T-cell (primary cell): ENCODE data around the gene MSMB. TPM values are rescaled to one million over a fixed set of nuclear protein-coding genes. Genes with fewer than 3 reads are reported as not detected.
"Not testable (repeated sequence)": the region's sequence is repeated elsewhere in the genome, so short reads cannot be mapped to it uniquely, and the experiment has no call there.

Experiments
- ATAC-seq, 4 experiments: fragments of 200-7000 bp in 3 of 4; fragments of 150-1000 bp in 1 of 4; cut with Tn5 transposase; replicated peaks in 1 of 4; 1 replicate in 3 of 4; 2 replicates in 1 of 4; pipeline ENCODE4 v1.10.0; 2021; ENCODE audit warnings: moderate library complexity in 3 of 4, mild to moderate bottlenecking in 2 of 4, moderate number of reproducible peaks in 1 of 4
- CTCF ChIA-PET, 2 donors: fragments of 300-600 bp; sonication (Branson Sonifier 250); formaldehyde crosslinking; loops; one replicate each; lab custom pipeline; 2022; ENCODE audit warnings: antibody characterized with exemption in 2 of 2; lab: Charles Lee
- POLR2A ChIA-PET, 2 donors: fragments of 300-600 bp; sonication (Branson Sonifier 250); formaldehyde crosslinking; loops; one replicate each; lab custom pipeline; 2022; ENCODE audit warnings: antibody characterized with exemption in 2 of 2; lab: Charles Lee
- DNase-seq, 35 experiments: peaks; one replicate each; pipeline versions ENCODE4 v3.0.0 to v3.0.0-alpha.2; 2013 to 2023
- H3K27ac ChIP-seq: one replicate; pipeline ENCODE4 v1.5.1; 2013; ENCODE audit warnings: low read length
- H3K27me3 ChIP-seq, 2 experiments: replicated peaks in 1 of 2; 1 replicate in 1 of 2; 2 replicates in 1 of 2; pipeline versions ENCODE4 v1.6.1 to v1.7.0; 2013; ENCODE audit warnings: low read length in 1 of 2, mixed read lengths in 1 of 2; ENCODE audit not compliant: control insufficient read depth in 2 of 2, insufficient read depth in 2 of 2; ENCODE audit errors: extremely low read depth in 1 of 2
- H3K36me3 ChIP-seq, 2 donors: 1 replicate in 1 of 2; 2 replicates in 1 of 2; pipeline versions ENCODE4 v1.6.1 to v1.7.0; 2013; ENCODE audit warnings: low read length in 1 of 2; ENCODE audit not compliant: control insufficient read depth in 2 of 2, insufficient read depth in 1 of 2; ENCODE audit errors: extremely low read depth in 1 of 2
- H3K4me1 ChIP-seq, 2 experiments: 1 replicate in 1 of 2; 2 replicates in 1 of 2; pipeline versions ENCODE4 v1.6.1 to v1.7.0; 2013; ENCODE audit warnings: low read length in 2 of 2, mixed read lengths in 1 of 2; ENCODE audit not compliant: insufficient read depth in 2 of 2, control insufficient read depth in 1 of 2; ENCODE audit errors: extremely low read depth in 1 of 2
- H3K4me3 ChIP-seq, 2 donors: 1 replicate in 1 of 2; 2 replicates in 1 of 2; pipeline versions ENCODE4 v1.5.1 to v1.7.0; 2013; ENCODE audit warnings: mild to moderate bottlenecking in 2 of 2, low read length in 1 of 2, moderate library complexity in 1 of 2; ENCODE audit not compliant: control insufficient read depth in 1 of 2; ENCODE audit errors: extremely low read depth in 1 of 2
- H3K9me3 ChIP-seq: 2 replicates; pipeline ENCODE4 v1.7.0; 2013
- H3K27ac Mint-ChIP-seq, 2 donors: one replicate each; pipeline ENCODE4 v1.8.0; 2020 to 2021; ENCODE audit warnings: mild to moderate bottlenecking in 2 of 2, mixed read lengths in 2 of 2
- H3K27me3 Mint-ChIP-seq, 2 donors: one replicate each; pipeline ENCODE4 v1.8.0; 2021 to 2022; ENCODE audit warnings: mixed read lengths in 2 of 2
- H3K36me3 Mint-ChIP-seq: one replicate; pipeline ENCODE4 v1.8.0; 2021; ENCODE audit warnings: mixed read lengths
- H3K4me1 Mint-ChIP-seq, 3 donors: one replicate each; pipeline ENCODE4 v1.8.0; 2020 to 2022; ENCODE audit warnings: mixed read lengths in 3 of 3, mild to moderate bottlenecking in 1 of 3
- H3K4me3 Mint-ChIP-seq, 3 donors: one replicate each; pipeline ENCODE4 v1.8.0; 2020 to 2022; ENCODE audit warnings: mild to moderate bottlenecking in 3 of 3, mixed read lengths in 3 of 3, moderate library complexity in 3 of 3
- H3K9me3 Mint-ChIP-seq, 3 donors: one replicate each; pipeline ENCODE4 v1.8.0; 2020 to 2022; ENCODE audit warnings: mixed read lengths in 3 of 3
- WGBS: methylation state at CpG from one replicate; pipeline ENCODE4 v1.1.5; 2013; ENCODE audit warnings: missing lambda C conversion rate; ENCODE audit not compliant: insufficient coverage; 5-methylcytosine and 5-hydroxymethylcytosine counted together
- total RNA-seq, 35 experiments: library from RNA in 6 of 35; stranded (reverse) in 6 of 35; fragments of 120-200 nt in 1 of 35; gene quantifications; one replicate each; pipeline versions ENCODE4 v1.2.1 to v1.2.4 and lab custom pipeline; 2013 to 2026

The MSMB gene, protein sequence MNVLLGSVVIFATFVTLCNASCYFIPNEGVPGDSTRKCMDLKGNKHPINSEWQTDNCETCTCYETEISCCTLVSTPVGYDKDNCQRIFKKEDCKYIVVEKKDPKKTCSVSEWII
- not detected for total RNA-seq
- 0.29 TPM for total RNA-seq (2013)
- total RNA-seq (lab: John Stamatoyannopoulos, UW) = 0 to 0.06 (median 0) reads per million in 29 experiments

DNA sequence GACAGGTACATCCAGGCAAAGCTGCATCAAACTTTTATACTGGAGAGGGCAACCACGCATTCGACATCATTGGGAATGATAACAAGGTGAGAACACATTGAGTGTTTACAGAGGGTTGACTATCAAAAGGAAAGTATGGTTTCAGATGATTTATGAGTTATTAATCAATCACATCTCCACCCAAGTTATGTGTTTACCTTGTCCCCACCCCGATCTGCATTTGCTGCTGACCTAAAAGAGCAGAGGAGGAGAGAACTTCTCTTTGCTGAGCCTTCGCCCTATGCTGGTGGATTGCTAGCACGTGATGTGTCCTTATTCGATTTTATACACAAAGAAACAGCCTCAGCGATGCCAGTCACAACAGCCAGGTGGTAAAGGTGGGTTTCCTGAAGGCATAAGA is at the start of gene MSMB:
Gene MSMB, minus strand, starts transcription at position 9 of the 400 bp plus-strand sequence. CDS start 32 bp downstream, outside the sequence.
- no peak for ATAC-seq
- 83% methylated on average over 1 of the region's 7 CpGs for WGBS
- no peak within 1 kb of the TSS for H3K27ac Mint-ChIP-seq
- Histone ChIP-seq H3K9me3 (no peaks in the 10 kb centered on the region), H3K36me3 (no peaks in the 10 kb centered on the region), H3K4me3 (no peak within 1 kb of the TSS), H3K27me3 (peaks cover 0 to 7% of the 10 kb centered on the region in 2 experiments), H3K27ac (no peak within 1 kb of the TSS), H3K4me1 (no peaks in the 10 kb centered on the region)
- ChIA-PET CTCF (no interaction called here), POLR2A (no interaction called here)
- H3K36me3 Mint-ChIP-seq = no peaks in the 10 kb centered on the region
- no peaks in the 10 kb centered on the region for H3K9me3 Mint-ChIP-seq
- peaks cover 0 to 2% of the 10 kb centered on the region in 2 donors for H3K27me3 Mint-ChIP-seq
- H3K4me3 Mint-ChIP-seq = no peak within 1 kb of the TSS
- DNase-seq = no peak
- H3K4me1 Mint-ChIP-seq = no peaks in the 10 kb centered on the region

DNA sequence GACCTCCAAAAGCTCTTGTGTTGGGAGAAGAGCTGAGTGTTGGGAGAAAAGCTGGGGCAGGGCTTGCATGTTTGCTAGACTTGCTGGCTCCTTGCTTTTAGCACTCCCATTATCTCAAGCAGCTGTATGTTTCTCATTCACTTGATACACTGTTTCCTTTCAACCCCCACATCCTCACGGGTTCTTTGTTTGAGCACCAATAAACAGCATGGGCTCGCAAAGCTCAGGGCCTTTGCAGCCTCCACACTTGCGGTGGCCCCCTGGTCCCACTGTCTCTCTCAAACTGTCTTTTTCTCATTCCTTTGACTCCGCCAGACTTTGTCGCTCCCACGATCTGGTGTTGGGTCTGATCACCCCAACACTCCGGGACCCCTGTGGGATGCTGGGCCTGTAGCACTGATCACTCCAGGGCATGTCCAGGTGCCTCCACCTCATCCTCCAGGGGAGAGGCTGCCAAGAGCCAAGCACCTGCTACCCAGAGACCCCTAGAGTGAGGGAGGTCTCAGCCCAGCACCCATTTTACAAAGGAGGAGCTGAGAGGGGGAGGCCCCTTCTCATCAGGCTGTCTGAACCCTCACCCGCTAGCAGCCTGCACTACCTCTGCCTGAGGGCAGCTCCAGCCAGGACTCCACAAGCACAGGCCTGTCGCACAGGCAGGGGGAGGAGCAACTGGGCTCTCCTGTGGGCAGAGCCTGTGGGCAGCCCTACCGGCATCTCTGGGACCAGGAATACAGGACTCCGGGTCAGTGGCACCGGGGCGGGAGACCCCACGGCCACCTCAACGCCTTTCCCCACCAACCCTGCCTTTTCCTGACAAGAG is 49.1 kb upstream of the MSMB start:
- H3K4me3 Mint-ChIP-seq = peak overlapping the region in 1 of 3 donors; percentile 59
- no peaks in the 10 kb centered on the region for H3K27me3 ChIP-seq
- H3K9me3 ChIP-seq = no peaks in the 10 kb centered on the region
- peaks cover 0 to 8% (median 5%) of the 10 kb centered on the region in 3 donors for H3K4me1 Mint-ChIP-seq
- H3K27ac ChIP-seq = peak overlapping the region; percentile 65
- no peaks in the 10 kb centered on the region for H3K27me3 Mint-ChIP-seq
- H3K4me1 ChIP-seq = peaks cover 36 to 83% of the 10 kb centered on the region in 2 experiments
- WGBS = 41% methylated on average over 9 of the region's 15 CpGs
- no peak overlapping the region for H3K27ac Mint-ChIP-seq
- H3K36me3 Mint-ChIP-seq = peaks cover 4% of the 10 kb centered on the region
- peak overlapping the region; percentile 52 to 66 for H3K4me3 ChIP-seq
- ATAC-seq (peak in 2 of 4 experiments; percentile 17 to 23), DNase-seq (peak in 3 of 35 experiments; percentile 17 to 29 (median 27))
- H3K9me3 Mint-ChIP-seq = peaks cover 0 to 4% (median 0%) of the 10 kb centered on the region in 3 donors
- H3K36me3 ChIP-seq = no peaks in the 10 kb centered on the region
- ChIA-PET CTCF (no interaction called here), POLR2A (interaction anchor here in 1 of 2 donors (0.6 kb wide), 1 partner anchor 10 kb away, joined by 5 read pairs; no protein-coding TSS in a partner anchor)

DNA sequence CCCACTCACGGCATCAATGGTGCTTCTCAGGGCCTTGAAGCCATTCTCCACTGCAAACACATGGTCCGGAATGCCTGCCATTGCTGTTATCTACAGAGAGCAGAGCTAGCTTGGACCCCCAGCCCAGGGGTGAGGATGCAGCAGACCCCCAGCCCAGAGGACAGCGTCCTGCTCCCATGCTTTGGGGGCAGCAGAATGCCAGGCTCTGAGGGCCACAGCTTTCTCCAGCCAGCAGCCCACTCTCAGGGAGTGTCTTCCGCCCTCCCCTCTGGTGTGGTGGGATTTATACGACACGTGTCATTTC is 48.1 kb upstream of the MSMB start:
- WGBS = 68% methylated on average over 4 of the region's 6 CpGs
- H3K9me3 Mint-ChIP-seq = peaks cover 0 to 4% (median 0%) of the 10 kb centered on the region in 3 donors
- H3K36me3 Mint-ChIP-seq = peaks cover 4% of the 10 kb centered on the region
- ChIA-PET CTCF (interaction anchor here in 1 of 2 donors (0.6 kb wide), 1 partner anchor 118 kb away, joined by 7 read pairs; no protein-coding TSS in a partner anchor), POLR2A (no interaction called here)
- Histone ChIP-seq H3K27me3 (no peaks in the 10 kb centered on the region), H3K4me3 (peak overlapping the region; percentile 52 to 66), H3K9me3 (no peaks in the 10 kb centered on the region), H3K4me1 (peaks cover 36 to 87% of the 10 kb centered on the region in 2 experiments), H3K36me3 (no peaks in the 10 kb centered on the region), H3K27ac (peak overlapping the region; percentile 45)
- H3K4me3 Mint-ChIP-seq = no peak overlapping the region
- no peak overlapping the region for H3K27ac Mint-ChIP-seq
- peaks cover 0 to 11% (median 7%) of the 10 kb centered on the region in 3 donors for H3K4me1 Mint-ChIP-seq
- ATAC-seq (no peak), DNase-seq (no peak)
- no peaks in the 10 kb centered on the region for H3K27me3 Mint-ChIP-seq

DNA sequence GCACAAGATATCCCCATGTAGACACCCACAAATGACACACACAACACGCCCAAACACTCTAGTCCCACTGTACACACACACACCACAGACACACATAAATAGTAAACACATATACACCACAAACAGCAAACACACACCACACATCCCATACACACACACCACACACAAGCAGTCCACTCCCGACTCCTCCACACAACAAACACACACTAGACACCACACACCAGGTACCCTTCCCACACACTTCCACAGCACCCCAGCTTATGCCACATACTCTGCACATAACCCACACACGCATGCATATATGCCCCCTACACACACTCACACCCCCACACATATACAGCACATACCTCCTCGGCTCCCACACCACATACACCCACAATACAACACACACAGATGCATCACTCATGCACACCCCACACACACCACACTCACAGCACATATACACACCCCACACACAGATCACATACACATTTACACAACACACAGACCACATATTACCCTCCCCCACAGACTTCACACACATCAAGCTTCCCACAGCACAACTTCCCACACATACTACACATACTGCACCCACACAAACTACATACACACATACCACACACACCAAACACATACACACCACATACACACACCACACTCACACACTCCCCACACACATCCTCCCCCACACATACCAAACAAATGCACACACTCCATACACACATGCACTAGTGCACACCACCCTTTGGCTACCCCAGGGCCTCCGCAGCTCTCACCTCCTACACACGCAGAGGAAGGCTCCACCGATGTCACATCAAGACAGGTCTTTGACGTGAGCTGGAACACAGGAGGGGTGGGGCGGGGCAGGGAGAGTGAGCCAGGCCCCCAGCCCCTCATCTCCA is 47.5 kb upstream of the MSMB start:
- POLR2A ChIA-PET, H3K27me3 Mint-ChIP-seq: not testable (repeated sequence)
- CTCF ChIA-PET = interaction anchor here (0.6 kb wide), 2 partner anchors 60 to 118 kb away, joined by 5 to 7 read pairs; no protein-coding TSS in a partner anchor

DNA sequence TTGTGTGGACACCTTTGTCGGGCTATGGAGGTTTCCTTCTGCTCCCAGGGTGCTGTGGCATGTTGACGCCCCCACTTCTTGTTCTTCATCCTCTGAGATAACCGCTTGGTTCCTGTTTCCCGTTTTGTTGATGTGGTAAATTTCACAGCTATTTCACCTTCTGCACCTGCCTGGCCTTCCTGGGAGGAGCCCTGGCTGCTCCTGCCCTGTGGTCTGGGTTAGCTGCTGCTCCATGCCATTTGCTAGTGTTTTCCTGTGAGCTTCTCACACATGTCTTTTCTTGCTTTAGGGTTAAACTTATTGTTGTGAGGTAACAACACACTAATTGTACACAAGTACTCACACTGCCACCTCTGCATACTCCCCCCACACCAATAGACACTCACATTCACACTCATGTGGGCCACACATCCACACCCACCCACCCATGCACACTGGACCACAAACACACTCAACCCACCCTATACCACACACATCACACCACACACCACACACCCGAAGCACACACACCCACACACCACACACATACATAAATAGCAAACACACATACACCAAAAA is 46.5 kb upstream of the MSMB start:
- Mint-ChIP-seq H3K36me3 (no peaks in the 10 kb centered on the region), H3K27me3 (no peaks in the 10 kb centered on the region), H3K9me3 (no peaks in the 10 kb centered on the region), H3K4me1 (peaks cover 0 to 9% (median 5%) of the 10 kb centered on the region in 3 donors), H3K4me3 (no peak overlapping the region), H3K27ac (no peak overlapping the region)
- peak overlapping the region; percentile 52 to 66 for H3K4me3 ChIP-seq
- H3K27me3 ChIP-seq = no peaks in the 10 kb centered on the region
- peak; percentile 47 to 63 (median 56) for ATAC-seq
- H3K27ac ChIP-seq = peak overlapping the region; percentile 27
- no peaks in the 10 kb centered on the region for H3K9me3 ChIP-seq
- DNase-seq = peak in 13 of 35 experiments; percentile 19 to 69 (median 34)
- peaks cover 34 to 84% of the 10 kb centered on the region in 2 experiments for H3K4me1 ChIP-seq
- ChIA-PET CTCF (no interaction called here), POLR2A (interaction anchor here in 1 of 2 donors (0.9 kb wide), 1 partner anchor 9 kb away, joined by 3 read pairs; no protein-coding TSS in a partner anchor)
- 0% methylated on average over 1 of the region's 5 CpGs for WGBS
- H3K36me3 ChIP-seq = no peaks in the 10 kb centered on the region

More for the DNA sequence above, 47.5 kb upstream of the MSMB start:
- Histone ChIP-seq H3K4me1 (peaks cover 36 to 93% of the 10 kb centered on the region in 2 experiments), H3K27ac (peak overlapping the region; percentile 45), H3K4me3 (peak overlapping the region; percentile 52 to 66)
- peak; percentile 10 to 80 (median 18) for ATAC-seq
- not testable (repeated sequence) for H3K9me3 Mint-ChIP-seq, H3K36me3 Mint-ChIP-seq, H3K27me3 ChIP-seq, H3K36me3 ChIP-seq, H3K9me3 ChIP-seq, H3K27ac Mint-ChIP-seq, H3K4me3 Mint-ChIP-seq
- DNase-seq = peak in 32 of 35 experiments; percentile 33 to 81 (median 64)
- peaks cover 0 to 12% (median 7%) of the 10 kb centered on the region in 3 donors for H3K4me1 Mint-ChIP-seq
- WGBS = 40% methylated on average over 6 of the region's 9 CpGs
